Measurements from ENCODE around the gene FMNL2.

The FMNL2 gene

DNA sequence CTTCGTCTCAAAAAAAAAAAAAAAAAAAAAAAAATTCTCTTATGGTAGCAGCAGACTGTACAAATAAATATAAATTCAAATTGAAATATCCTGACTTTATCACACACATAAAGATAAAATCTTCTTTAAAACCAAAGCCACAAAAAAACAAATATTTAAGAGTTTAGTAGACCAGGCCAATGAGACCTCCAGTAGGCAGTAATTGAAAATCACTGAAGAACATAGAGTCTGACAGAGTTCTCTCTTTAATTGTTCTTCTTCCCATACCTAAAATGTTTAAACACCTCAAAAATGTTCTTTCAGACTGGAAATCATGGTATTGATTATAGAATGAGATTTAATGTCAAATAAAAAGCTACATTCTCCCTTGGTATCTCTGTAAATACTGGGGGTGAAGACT is 361.5 kb downstream of the FMNL2 start:
- H3K4me3 ChIP-seq, result no peak overlapping the region
- H3K27ac ChIP-seq, result peak overlapping the region; percentile 55; the same call in 1 of the 2 replicates
- no peaks in the 10 kb centered on the region for H3K9me3 ChIP-seq (ENCODE audit: low read depth, low read length)
- no peak for TF ChIP-seq EZH2 (IDR thresholded peaks at IDR 0.05)
- TF ChIP-seq FOXP2 (optimal IDR thresholded peaks at IDR 0.05; ENCODE audit: control extremely low read depth, extremely low read length, insufficient read depth), result no peak
- no peak for TF ChIP-seq POLR2AphosphoS5 (IDR thresholded peaks at IDR 0.05; ENCODE audit: borderline replicate concordance, low read depth, low read length)
- no peak overlapping the region for H3K9ac ChIP-seq (ENCODE audit: insufficient read length)
- DNase-seq (ENCODE audit: low read depth, low spot score), result no peak
- H3K36me3 ChIP-seq (ENCODE audit: insufficient read depth, low read length), result peaks cover 46% of the 10 kb centered on the region
